GM19467 (cell line): ENCODE results near the gene IGSF23.
"Not testable (repeated sequence)": the region's sequence is repeated elsewhere in the genome, so short reads cannot be mapped to it uniquely, and the experiment has no call there.

Experiments
- ATAC-seq: cut with Tn5 transposase; IDR thresholded peaks from one replicate; pipeline ENCODE4 v1.9.1; 2021; ENCODE audit warnings: mild to moderate bottlenecking, moderate library complexity; ENCODE audit not compliant: unreplicated experiment

IGSF23 gene

DNA sequence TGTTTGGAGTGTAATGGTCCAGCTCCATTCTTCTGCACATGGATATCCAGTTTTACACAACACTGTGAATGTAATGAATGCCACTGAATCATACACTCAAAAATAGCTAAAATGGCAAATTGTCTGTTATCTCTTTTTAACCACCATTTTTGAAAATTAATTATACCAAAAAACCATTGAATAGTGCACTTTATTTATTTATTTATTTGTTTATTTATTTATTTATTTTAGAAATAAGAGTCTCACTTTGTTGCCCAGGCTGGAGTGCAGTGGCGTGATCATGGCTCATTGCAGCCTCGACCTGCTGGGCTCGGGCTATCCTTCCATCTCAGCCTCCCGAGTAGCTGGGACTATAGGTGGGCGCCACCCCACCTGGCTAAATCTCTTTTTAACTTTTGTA, 50.6 kb downstream of the IGSF23 start:
- ATAC-seq: no peak

DNA sequence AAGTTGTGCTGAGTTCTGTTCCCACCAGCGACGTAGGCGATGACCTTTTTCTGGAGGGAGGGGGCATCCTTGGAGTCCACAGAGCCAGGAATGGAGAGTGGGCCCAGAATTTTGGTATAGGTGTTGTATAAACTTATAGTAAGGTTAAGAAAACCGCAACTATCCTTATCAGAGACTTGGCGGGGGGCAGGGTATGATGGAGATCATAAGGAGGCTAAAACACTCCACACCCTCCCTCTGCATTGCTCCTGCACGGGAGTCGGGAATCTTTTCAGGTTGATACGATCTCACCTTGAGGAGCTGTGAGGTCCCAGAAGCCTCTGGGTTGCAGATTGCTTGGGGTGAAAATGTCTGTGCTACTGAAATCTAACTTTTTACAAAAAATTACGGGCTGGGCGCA, 51.6 kb downstream of the IGSF23 start:
- ATAC-seq: no peak

DNA sequence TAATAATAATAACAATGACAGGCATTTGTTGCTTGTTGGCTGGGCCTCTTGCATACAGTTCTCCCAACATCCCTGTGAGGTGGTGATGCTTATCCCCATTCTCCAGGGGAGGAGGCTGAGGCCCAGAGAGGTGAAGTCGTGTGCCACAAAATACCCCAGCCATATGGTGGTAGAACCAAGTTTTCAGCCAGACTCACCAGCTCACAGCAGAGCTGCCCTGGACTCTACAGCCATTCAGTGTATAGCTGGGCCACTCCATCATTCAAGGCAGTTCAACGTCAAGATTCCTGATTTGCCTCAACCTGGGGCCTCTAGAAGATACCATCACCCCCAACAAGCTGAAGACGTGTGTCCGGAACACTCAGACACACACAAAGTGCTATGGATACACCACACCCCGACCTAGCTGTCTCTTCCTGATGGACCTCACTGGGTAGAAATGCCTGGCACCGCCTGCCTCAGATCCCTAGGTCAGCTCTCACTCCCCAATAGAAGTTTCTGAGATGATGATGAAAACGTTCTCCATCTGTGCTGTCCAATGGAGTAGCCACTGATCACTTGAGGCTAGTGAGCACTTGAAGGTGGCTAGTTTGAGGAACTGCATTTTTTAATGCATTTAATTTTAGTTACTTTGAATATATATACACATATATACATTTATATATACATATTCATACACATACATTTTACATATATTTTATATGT, 53.6 kb downstream of the IGSF23 start:
- no peak for ATAC-seq

DNA sequence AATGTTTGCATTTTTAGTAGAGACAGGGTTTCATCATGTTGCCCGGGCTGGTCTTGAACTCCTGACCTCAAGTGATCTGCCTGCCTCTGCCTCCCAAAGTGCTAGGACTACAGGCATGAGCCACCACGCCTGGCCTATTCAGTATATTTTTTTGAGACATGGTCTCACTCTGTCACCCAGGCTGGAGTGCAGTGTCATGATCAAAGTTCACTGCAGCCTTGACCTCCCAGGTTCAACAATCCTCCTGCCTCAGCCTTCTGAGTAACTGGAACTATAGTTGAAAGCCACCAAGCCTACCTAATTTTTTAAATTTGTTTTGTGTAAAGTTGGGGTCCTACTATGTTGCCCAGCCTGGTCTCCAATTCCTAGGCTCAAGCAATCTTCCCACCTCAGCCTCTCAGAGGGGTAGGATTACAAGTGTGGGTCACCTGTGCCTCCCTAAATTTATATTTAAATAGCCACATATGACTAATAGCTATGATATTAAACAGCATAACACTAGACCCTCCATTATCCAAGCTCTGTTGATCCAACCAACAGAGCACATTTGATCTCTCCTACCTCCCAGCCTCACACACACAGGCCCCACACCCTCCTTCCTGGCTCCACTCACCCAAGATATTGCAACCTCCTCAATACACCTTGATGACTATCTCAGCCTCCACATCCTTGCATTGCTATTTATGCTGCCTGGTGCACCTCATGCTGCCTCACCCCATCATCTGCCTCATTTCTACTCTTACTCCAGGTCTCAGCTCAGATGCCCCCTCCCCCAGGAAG, 55.8 kb downstream of the IGSF23 start:
- no peak for ATAC-seq

DNA sequence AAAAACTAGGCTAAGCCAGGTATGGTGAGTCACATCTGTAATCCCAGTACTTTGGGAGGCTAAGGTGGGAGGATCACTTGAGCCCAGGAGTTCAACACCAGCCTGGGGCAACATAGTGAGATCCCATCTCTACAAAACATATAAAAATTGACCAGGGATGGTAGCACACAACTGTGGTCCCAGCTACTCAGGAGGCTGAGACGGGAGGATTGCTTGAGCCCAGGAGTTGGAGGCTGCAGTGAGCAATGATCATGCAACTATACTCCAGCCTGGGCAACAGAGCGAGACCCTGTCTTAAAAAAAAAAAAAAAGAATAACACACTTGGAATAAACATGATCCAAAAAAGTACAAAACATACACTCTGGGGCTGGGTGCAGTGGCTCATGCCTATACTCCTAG, 56.7 kb downstream of the IGSF23 start:
- ATAC-seq: not testable (repeated sequence)

DNA sequence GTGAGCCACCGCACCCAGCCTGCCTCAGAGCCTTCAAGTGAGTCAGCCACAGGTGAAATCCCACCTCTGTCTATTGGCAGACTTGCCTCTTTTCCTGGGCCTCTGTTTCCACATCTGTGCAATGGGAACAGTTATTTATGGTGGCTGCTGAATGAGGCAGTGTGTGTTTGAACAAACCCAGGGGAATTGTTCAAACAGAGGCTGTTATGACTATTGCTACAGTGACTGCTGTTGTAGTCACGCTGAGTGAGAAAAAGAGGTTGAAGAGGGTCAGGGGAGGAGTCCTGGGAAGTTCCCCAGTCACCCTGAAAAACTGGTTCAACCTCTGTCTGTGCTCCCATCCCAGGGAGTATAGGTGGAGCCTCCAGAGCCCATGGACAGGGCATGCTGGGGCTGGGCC, 58.0 kb downstream of the IGSF23 start, which contains the start of gene CEACAM19:
Gene CEACAM19 (plus strand): TSS at position 83 of the 400 bp plus-strand sequence. CDS start 450 bp downstream, outside the sequence.
- no peak for ATAC-seq

DNA sequence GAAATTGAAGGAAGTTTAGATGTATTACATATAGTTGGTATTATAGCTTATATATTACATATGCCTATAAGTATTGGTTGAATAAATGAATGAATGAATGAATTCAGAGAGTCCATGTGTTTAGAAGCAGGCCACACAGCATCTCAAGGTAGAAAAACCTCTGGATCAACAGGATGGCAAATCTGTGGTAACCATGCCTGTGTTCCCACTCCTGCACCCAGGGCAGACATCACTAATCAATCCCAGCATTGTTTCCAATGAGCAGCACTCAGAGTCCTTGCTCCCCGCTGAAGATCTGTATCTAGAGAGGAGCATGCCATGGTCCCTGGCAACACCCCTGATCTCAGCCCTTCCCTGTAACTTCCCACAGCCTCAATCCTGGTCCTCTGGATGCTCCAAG, 58.9 kb downstream of the IGSF23 start:
- ATAC-seq: no peak

DNA sequence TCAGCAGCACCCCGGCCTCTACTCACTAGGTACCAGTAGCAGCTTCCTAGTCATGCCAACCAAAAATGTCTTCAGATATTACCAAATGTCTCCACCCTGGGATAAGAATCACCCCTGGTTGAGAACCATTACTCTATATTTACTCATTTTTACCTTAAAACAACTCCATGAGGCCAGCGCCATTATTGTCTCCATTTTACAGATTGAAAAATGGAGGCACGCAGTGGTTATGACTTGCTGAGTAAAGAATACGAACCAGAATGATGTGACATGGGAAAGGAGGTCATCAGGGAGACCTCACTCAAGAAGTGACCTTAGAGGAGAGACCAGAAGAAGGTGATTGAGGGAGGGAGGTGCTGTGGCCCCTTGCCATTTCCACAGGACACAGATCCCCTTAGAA, 60.1 kb downstream of the IGSF23 start:
- ATAC-seq: no peak

DNA sequence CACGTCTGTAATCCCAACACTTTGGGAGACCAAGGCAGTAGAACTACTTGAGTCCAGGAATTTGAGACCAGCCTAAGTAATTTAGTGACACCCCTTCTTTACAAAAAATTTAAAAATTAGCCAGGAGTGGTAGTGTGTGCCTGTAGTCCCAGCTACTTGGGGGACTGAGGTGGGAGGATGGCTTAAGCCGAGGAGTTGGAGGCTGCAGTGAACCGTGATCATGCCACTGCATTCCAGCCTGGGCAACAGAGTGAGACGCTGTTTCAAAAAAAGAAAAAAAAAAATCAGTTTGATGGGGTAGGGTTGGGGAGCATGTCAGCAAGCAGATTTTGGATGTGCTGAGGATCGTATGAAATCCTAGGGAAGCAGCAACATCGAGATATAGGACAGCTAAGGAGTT, 62.2 kb downstream of the IGSF23 start:
- no peak for ATAC-seq

DNA sequence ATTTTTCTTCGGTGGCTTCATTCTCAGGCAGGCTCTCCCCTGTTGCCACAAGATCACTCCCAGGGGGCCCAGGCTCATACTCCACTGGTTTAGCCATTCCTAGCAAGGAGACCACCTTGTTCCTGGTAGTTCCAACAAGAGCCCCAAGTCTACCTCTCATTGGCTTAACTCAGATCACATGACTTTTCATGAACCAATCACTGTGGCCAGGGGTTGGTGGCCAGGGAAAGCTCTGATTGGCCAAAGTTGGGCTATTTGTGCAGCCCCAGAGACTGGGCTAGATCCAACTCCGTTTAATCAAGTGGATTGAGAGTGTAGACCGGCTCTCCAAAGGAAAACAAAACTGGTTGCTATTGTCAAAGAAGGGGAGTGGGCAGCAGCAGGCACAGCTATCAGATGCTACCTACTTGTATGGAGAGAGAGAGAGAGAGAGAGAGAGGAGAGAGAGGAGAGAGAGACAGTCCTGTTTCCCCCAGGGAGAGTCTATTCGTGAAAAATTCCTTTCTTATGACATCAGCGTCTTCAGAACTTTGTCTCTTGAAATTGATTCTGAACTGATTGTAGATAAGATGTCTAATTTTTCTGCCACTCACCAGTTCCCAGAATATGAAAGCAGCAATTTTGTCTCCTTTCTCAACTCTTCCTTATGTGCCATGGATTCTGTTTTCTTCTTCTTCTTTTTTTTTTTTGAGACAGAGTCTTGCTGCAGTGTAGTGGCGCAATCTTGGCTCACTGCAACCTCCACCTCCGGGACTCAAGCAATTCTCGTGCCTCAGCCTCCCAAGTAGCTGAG, 63.9 kb downstream of the IGSF23 start:
- ATAC-seq: no peak

DNA sequence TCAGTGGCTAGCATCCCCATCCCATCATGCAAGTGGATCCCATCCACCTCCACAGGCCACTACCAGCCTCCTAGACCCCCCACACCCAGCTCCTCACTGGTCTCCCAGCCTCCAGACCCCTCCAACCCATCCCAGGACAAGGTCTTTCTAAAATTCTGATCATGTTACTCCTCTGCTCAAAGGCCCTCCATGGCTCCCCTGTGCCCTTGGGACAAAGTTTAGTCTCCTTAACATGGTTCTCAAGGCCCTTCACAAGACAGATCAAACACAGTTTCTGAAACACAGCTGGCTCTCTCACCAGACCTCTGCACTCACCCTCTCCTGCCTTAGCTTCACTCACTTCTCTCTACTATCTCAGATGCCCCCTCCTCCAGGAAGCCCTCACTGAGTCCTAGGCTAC, 67.2 kb downstream of the IGSF23 start:
- ATAC-seq: no peak

DNA sequence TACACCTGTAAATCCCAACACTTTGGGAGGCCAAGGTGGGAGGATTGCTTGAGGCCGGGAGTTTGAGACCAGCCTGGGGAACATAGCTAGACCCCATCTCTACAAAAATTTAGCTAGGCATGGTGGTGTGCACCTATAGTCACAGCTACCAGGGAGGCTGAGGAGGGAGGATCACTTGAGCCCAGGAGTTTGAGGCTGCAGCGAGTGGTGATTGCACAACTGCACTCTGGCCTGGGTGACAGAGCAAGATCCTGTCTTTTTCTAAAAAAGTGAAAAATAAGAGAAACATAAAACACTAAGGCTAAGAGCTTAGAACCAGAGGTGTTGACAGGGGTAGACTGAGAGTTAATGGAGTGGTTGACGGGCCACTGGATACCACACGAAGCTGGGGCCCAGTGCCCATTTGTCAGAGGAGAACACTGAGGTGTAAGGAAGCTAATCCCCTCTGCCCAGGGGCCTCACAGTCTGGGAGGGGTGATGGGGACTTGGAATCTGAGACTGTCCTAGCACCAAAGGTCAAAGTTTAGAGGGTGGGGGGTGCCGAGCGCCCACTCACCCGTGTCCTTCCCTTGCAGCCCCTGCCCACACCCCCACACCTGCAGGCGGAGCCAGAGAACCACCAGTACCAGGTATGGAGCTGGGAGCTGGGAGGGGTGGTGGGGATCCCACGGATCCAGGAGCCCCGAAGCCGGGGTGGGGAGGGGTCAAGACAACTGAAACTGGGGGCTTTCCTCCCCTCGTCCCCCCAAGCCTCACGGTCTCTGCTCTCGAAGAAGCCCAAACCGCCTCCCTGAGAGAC, 68.8 kb downstream of the IGSF23 start:
- ATAC-seq: no peak

DNA sequence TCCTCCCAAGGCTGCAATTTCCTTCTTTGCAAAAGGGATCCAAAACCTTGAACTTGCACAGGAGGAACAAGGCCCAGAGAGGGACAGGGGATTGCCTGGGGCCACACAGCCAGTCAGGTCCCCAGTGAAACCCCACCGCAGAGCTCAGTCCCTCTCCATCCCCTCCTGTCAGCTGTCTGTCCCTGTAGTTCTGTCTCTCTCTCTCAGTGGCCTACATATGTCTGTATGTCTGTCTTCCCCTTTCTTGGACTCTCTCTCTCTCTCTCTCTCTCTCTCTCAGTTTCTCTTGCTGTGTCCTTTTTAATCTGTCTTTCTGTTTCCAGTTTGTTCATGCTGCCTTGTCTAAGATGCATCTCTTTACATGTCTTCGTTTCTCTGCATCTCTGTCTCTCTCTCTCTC, 69.4 kb downstream of the IGSF23 start:
- no peak for ATAC-seq

DNA sequence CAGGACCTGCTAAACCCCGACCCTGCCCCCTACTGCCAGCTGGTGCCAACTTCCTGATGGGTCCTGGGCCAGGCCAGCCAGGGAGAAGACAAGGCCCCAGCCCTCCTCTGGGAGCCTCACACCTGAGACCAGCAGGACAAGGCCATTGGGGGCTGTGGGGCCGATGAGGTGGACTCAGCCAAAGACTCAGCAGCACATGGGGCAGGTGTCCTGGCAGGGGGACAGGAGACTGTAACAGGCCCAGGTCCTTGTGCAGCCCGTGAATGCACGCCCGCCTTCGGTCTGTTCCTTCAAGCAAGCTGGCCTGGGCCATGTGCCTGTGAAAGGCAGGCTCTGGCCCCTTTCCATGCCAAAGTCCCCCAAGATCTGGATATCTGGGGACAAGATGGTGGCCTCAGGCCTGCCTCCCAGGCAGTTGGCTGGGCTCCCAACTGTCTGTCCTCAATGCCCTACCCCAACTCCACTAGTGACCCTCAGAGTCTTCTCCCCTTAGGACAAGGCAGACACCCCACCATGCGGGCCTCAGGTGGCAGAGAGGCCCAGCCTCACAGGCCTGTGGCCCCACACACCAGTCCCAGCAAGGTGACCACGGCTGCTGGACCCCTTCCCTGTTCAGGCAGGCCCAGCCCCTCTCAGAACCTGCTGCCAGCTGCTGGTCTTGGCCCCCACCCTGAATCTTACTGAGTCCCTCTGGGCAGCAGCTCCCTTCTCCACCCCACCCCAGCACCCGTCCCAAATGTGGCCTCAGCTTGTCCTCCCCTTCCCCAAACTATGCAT, 70.3 kb downstream of the IGSF23 start:
- ATAC-seq: no peak

DNA sequence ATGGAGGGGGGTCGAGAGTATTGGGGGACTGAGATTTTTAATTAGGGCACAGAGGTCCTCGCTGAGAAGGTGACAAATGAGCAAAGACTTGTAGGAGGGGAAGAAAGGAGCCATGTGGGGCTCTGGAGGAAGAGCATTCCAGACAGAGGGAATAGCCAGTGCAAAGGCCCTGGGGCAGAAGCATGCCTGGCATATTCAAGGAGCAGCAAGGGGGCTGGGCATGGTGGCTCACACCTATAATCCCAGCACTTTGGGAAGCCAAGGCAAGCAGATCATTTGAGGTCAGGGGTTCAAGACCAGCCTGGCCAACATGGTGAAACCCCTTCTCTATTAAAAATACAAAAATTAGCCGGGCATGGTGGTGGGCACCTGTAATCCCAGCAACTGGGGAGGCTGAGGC, 71.0 kb downstream of the IGSF23 start:
- not testable (repeated sequence) for ATAC-seq

DNA sequence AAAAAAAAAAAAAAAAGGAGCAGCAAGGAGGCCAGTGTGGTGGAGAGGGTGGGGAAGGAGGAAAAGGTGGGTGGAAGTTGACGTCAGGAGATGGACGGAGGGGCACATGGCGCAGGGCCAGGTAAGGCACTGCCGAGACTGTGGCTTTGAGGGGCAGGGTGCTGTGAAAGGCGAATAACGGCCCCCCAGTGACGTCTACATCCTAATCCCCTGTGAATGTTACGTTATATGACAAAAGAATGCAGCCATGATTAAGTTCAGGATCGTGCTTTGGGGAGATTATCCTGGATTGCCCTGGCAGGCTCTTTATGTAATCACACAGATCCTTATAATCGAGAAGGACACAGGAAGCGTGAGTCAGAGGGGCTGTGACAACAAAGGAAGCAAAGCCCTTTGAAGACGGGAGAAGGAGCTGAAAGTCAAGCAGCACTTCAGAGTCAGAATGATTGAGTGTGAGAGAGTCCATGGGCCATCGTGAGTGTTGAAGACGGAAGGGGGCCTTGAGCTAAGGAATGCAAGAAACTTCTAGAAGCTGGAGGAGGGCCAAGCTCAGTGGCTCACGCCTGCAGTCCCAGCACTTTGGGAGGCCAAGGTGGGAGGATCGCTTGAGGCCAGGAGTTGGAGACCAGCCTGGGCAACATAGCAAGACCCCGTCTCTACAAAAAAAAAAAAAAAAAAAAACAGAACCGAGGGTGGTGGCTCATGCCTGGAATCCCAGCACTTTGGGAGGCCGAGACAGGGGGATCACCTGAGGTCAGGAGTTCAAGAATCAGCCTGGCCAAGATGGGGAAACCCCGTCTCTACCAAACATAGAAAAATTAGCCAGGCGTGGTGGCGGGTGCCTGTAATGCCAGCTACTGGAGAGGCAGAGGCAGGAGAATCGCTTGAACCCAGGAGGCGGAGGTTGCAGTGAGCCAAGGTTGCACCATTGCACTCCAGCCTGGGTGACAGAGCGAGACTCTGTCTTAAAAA, 71.8 kb downstream of the IGSF23 start:
- ATAC-seq: no peak

DNA sequence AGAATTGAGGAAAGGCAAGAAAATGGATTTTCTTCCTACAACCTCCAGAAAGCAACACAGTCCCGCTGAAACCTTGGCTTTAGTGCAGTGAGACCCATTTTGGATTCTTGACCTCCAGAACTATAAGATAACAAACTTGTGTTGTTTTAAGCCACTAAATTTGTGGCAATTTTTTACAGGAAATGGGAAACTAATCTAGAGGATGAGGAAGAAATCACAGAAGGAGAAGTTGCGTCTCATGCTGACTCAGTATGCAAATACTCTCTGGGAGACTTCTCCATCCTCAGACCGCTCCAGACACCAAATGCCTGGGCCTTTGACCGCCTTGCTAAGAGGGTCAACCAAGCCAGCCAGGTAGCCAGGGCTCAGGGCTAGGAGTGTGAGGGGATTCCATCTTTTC, 72.5 kb downstream of the IGSF23 start:
- no peak for ATAC-seq
